ENCODE measurements around the gene RNF149. TPM values are rescaled to one million over a fixed set of nuclear protein-coding genes. Genes with fewer than 3 reads are reported as not detected.

RNF149 gene
- total RNA-seq, 1 experiment from 2014 or later, result 34.8 TPM

DNA sequence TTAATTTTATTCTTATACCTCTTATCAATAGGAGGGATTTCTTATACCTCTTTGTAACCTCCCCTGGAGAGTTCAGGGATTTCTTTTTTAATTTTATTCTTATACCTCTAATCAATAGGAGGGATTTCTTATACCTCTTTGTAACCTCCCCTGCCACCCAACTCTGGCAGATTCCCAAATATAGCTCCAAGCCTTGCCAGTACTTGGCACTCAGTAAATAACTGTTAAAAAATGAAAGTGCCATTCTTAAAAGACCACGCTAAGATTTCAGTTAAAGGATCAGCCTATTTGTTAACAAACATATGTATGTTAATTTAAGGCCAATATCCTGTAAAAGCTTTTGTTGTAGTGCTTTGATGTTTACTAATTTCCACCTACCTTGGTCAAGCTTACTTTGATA lies 4.8 kb downstream of the RNF149 start:
- intact Hi-C loops (cut with micrococcal nuclease), result no loop called here
- peaks cover 8% of the 10 kb centered on the region for H3K36me3 Mint-ChIP-seq (ENCODE audit: insufficient read depth, unreplicated experiment)
- H3K27ac Mint-ChIP-seq (ENCODE audit: low read depth, unreplicated experiment), result peak overlapping the region; percentile 54
- no peak overlapping the region for H3K4me3 Mint-ChIP-seq (ENCODE audit: unreplicated experiment)
- CTCF ChIA-PET, result interaction anchor here (0.5 to 1.0 kb wide), 3 partner anchors 18 to 300 kb away, joined by 3 to 4 read pairs (median 4); no protein-coding TSS in a partner anchor
- peaks cover 47% of the 10 kb centered on the region for H3K4me1 Mint-ChIP-seq (ENCODE audit: insufficient read depth, unreplicated experiment)
- H3K9me3 Mint-ChIP-seq (ENCODE audit: unreplicated experiment), result no peaks in the 10 kb centered on the region
- POLR2A ChIA-PET, result interaction anchor here (0.6 kb wide), 1 partner anchor 99 kb away, joined by 3 read pairs; no protein-coding TSS in a partner anchor
- no TSS peak for BruUV-seq (replicated peaks)
- H3K27me3 Mint-ChIP-seq (ENCODE audit: insufficient read depth, unreplicated experiment), result no peaks in the 10 kb centered on the region
- no peak for DNase-seq (ENCODE audit: unreplicated experiment)
- TF ChIP-seq, protein P1, sequence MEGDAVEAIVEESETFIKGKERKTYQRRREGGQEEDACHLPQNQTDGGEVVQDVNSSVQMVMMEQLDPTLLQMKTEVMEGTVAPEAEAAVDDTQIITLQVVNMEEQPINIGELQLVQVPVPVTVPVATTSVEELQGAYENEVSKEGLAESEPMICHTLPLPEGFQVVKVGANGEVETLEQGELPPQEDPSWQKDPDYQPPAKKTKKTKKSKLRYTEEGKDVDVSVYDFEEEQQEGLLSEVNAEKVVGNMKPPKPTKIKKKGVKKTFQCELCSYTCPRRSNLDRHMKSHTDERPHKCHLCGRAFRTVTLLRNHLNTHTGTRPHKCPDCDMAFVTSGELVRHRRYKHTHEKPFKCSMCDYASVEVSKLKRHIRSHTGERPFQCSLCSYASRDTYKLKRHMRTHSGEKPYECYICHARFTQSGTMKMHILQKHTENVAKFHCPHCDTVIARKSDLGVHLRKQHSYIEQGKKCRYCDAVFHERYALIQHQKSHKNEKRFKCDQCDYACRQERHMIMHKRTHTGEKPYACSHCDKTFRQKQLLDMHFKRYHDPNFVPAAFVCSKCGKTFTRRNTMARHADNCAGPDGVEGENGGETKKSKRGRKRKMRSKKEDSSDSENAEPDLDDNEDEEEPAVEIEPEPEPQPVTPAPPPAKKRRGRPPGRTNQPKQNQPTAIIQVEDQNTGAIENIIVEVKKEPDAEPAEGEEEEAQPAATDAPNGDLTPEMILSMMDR (IDR thresholded peaks at IDR 0.05; ENCODE audit: unreplicated experiment), result no peak

DNA sequence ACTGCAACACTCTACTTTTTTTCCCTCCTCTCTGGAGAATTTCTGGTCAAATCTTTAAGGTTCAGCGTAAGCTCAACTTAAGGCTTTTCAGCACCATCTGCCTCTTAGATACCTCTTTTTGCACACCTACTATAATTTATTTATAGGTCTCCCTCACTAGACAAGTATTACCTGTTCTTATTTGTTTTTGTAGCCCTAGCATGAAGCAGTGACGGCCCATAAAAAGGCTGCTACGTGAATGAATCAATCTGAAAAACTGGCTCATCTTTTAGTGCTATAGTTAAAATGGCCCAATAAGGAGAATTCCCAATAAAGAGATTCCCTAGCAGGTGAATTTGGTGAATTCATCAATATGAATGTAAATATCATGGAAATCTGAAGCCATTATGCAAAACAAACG lies 6.5 kb downstream of the RNF149 start:
- ChIA-PET POLR2A (interaction anchor here (1.0 kb wide), 1 partner anchor 9 kb away, joined by 4 read pairs; no protein-coding TSS in a partner anchor), CTCF (interaction anchor here (0.5 kb wide), 1 partner anchor 18 kb away, joined by 3 read pairs; no protein-coding TSS in a partner anchor)
- Mint-ChIP-seq H3K9me3 (ENCODE audit: unreplicated experiment) (no peaks in the 10 kb centered on the region), H3K4me1 (ENCODE audit: insufficient read depth, unreplicated experiment) (peaks cover 53% of the 10 kb centered on the region), H3K27me3 (ENCODE audit: insufficient read depth, unreplicated experiment) (no peaks in the 10 kb centered on the region), H3K36me3 (ENCODE audit: insufficient read depth, unreplicated experiment) (peaks cover 8% of the 10 kb centered on the region), H3K27ac (ENCODE audit: low read depth, unreplicated experiment) (no peak overlapping the region), H3K4me3 (ENCODE audit: unreplicated experiment) (no peak overlapping the region)
- BruUV-seq (replicated peaks), result no TSS peak
- intact Hi-C loops (cut with micrococcal nuclease), result no loop called here
- no peak for DNase-seq (ENCODE audit: unreplicated experiment)
- TF ChIP-seq, protein P1 (IDR thresholded peaks at IDR 0.05; ENCODE audit: unreplicated experiment), result no peak

DNA sequence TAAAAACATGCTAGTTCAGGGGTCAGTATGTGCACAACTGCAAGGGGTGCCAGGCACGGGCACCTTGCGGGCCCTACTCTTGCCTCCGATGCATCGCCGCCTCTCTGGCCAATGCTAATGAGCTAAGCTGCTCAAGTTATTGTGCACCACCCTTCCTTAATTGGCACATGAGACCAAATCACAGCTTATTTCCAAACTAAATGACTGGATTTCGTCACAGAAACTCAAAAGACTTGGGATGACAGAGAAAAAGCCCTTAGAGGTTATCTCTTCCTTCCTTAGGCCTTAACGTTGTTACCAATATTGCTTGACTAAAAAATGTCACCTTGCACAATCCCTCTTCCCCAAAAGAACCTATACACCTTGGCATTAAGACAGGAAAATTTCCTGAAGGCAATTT lies 7.7 kb downstream of the RNF149 start:
- no peak for DNase-seq (ENCODE audit: unreplicated experiment)
- CTCF ChIA-PET, result interaction anchor here (0.7 kb wide), 1 partner anchor 361 kb away, joined by 3 read pairs; no protein-coding TSS in a partner anchor
- POLR2A ChIA-PET, result interaction anchor here (1.1 kb wide), 1 partner anchor 11 kb away, joined by 4 read pairs; no protein-coding TSS in a partner anchor
- Mint-ChIP-seq H3K36me3 (ENCODE audit: insufficient read depth, unreplicated experiment) (peaks cover 8% of the 10 kb centered on the region), H3K4me1 (ENCODE audit: insufficient read depth, unreplicated experiment) (peaks cover 49% of the 10 kb centered on the region), H3K4me3 (ENCODE audit: unreplicated experiment) (no peak overlapping the region), H3K9me3 (ENCODE audit: unreplicated experiment) (no peaks in the 10 kb centered on the region), H3K27ac (ENCODE audit: low read depth, unreplicated experiment) (no peak overlapping the region), H3K27me3 (ENCODE audit: insufficient read depth, unreplicated experiment) (no peaks in the 10 kb centered on the region)
- TF ChIP-seq, protein P1 (IDR thresholded peaks at IDR 0.05; ENCODE audit: unreplicated experiment), result no peak
- BruUV-seq (replicated peaks), result no TSS peak
- intact Hi-C loops (cut with micrococcal nuclease), result no loop called here

DNA sequence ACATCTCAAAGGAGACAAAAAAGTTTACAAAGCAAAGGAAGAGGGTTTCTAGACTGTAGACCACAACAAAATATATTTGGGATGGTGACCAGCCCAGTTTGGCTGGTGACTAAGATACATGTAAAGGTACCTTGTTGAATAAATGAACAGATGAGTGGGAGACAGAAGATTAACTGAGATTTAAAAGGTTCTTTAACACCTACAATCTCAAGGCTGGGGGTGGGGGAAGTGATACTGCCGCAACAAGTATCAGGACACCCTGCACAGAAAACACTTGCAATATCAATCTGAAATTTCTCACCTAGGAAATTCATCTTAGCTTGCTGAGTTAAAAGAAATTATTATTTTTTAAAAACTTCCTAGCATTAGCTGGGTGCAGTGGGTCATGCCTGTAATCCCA lies 8.3 kb downstream of the RNF149 start:
- BruUV-seq (replicated peaks), result no TSS peak
- Mint-ChIP-seq H3K27ac (ENCODE audit: low read depth, unreplicated experiment) (no peak overlapping the region), H3K4me3 (ENCODE audit: unreplicated experiment) (no peak overlapping the region), H3K27me3 (ENCODE audit: insufficient read depth, unreplicated experiment) (no peaks in the 10 kb centered on the region), H3K9me3 (ENCODE audit: unreplicated experiment) (no peaks in the 10 kb centered on the region), H3K36me3 (ENCODE audit: insufficient read depth, unreplicated experiment) (peaks cover 8% of the 10 kb centered on the region), H3K4me1 (ENCODE audit: insufficient read depth, unreplicated experiment) (peaks cover 44% of the 10 kb centered on the region)
- CTCF ChIA-PET, result interaction anchor here (1.2 kb wide), 1 partner anchor 36 kb away, joined by 3 read pairs; no protein-coding TSS in a partner anchor
- no peak for DNase-seq (ENCODE audit: unreplicated experiment)
- intact Hi-C loops (cut with micrococcal nuclease), result no loop called here
- TF ChIP-seq, protein P1 (IDR thresholded peaks at IDR 0.05; ENCODE audit: unreplicated experiment), result no peak
- POLR2A ChIA-PET, result no interaction called here
